Testis (tissue), 3 donors: ENCODE results near the gene GTPBP6. TPM values are rescaled to one million over a fixed set of nuclear protein-coding genes. Genes with fewer than 3 reads are reported as not detected.
"Not testable (repeated sequence)": the region's sequence is repeated elsewhere in the genome, so short reads cannot be mapped to it uniquely, and the experiment has no call there.

Experiments used
- DNase-seq: peaks from one replicate; pipeline ENCODE4 v3.0.0-alpha.2; 2019
- H3K27ac ChIP-seq, 2 donors: fragments of 200-600 bp; sonication (generic); one replicate each; pipeline ENCODE4 v1.5.1; 2019
- H3K27me3 ChIP-seq: fragments of 200-600 bp; sonication (generic); one replicate; pipeline ENCODE4 v1.5.1; 2019
- H3K36me3 ChIP-seq: fragments of 200-600 bp; sonication (generic); one replicate; pipeline ENCODE4 v1.5.1; 2017; ENCODE audit warnings: low read depth; ENCODE audit errors: missing control alignments
- H3K4me1 ChIP-seq: fragments of 200-600 bp; sonication (generic); one replicate; pipeline ENCODE4 v1.5.1; 2019
- H3K4me3 ChIP-seq, 2 donors: fragments of 200-600 bp; sonication (generic); one replicate each; pipeline ENCODE4 v1.5.1; 2017 to 2019
- H3K9me3 ChIP-seq: fragments of 200-600 bp; sonication (generic); one replicate; pipeline ENCODE4 v1.5.1; 2017
- POLR2A ChIP-seq: fragments of 450-650 bp; IDR thresholded peaks from one replicate; pipeline ENCODE4 v1.6.1; 2017; ENCODE audit warnings: antibody characterized with exemption, mild to moderate bottlenecking, moderate library complexity
- WGBS, 2 donors: methylation state at CpG; one replicate each; pipeline ENCODE4 v1.1.5; 2018; 5-methylcytosine and 5-hydroxymethylcytosine counted together
- intact Hi-C: fragments of 100-400 bp; cut with DNase I; formaldehyde crosslinking; loops from one replicate; pipeline ENCODE4 v1.15.1; 2023; ENCODE audit warnings: low total_unique reads
- polyA plus RNA-seq: library from polyadenylated mRNA; stranded (reverse); fragments of 350-450 nt; fragmentation: Illumina TruSeq; extraction: RNeasy Lipid Tissue Mini Kit (QIAGEN cat#74804); gene quantifications from one replicate; pipeline ENCODE4 v1.2.3, GENCODE V29; 2014; ENCODE audit warnings: low read depth, low replicate concordance; ENCODE audit not compliant: insufficient read depth
- total RNA-seq, 2 donors: library from RNA; depleted of rRNA; stranded (reverse); fragments of >200 nt; gene quantifications; one replicate each; pipeline ENCODE4 v1.2.3, GENCODE V29; 2016
- TF ChIP-seq, protein P1 (sequence below), 3 experiments: fragments of 450-650 bp in 2 of 3; fragments of 200-600 bp in 1 of 3; sonication (generic) in 1 of 3; IDR thresholded peaks; one replicate each; pipeline ENCODE4 v1.5.1; 2016 to 2019; ENCODE audit warnings: antibody characterized with exemption in 3 of 3, mild to moderate bottlenecking in 2 of 3, moderate library complexity in 1 of 3

GTPBP6 gene
- total and polyA plus RNA-seq, 3 donors from 2014 or later = 38.0 to 74.3 (median 43.8) TPM

DNA sequence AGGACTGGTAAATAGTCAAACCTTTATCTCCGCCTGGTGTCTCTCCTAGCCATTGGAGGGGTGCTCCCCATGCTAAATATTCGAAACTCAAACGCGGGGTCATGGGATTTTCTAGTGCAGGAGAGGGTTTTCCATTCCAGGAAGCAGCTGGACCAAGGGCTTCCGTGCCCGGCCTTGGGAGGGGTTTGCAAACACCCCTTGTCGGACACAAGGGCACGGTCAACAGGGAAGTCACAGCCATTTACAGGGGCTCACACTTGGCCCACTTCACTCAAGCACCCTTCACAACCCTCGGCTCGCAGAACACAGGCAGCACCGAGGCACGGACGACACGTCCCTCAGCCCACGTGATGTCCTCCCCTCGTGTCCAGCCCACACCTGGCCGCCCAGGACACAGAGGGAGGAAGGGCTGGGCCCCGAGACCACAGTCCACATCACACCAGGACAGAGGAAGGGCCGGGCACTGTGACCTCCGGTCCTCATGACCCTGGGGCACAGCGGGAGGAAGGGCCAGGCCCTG, 47.7 kb downstream of the GTPBP6 start:
- intact Hi-C loops = no loop called here
- Histone ChIP-seq H3K27ac (no peak overlapping the region), H3K4me1 (no peaks in the 10 kb centered on the region), H3K9me3 (no peaks in the 10 kb centered on the region), H3K27me3 (no peaks in the 10 kb centered on the region), H3K4me3 (no peak overlapping the region), H3K36me3 (no peaks in the 10 kb centered on the region)
- TF ChIP-seq, protein P1, sequence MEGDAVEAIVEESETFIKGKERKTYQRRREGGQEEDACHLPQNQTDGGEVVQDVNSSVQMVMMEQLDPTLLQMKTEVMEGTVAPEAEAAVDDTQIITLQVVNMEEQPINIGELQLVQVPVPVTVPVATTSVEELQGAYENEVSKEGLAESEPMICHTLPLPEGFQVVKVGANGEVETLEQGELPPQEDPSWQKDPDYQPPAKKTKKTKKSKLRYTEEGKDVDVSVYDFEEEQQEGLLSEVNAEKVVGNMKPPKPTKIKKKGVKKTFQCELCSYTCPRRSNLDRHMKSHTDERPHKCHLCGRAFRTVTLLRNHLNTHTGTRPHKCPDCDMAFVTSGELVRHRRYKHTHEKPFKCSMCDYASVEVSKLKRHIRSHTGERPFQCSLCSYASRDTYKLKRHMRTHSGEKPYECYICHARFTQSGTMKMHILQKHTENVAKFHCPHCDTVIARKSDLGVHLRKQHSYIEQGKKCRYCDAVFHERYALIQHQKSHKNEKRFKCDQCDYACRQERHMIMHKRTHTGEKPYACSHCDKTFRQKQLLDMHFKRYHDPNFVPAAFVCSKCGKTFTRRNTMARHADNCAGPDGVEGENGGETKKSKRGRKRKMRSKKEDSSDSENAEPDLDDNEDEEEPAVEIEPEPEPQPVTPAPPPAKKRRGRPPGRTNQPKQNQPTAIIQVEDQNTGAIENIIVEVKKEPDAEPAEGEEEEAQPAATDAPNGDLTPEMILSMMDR (IDR thresholded peaks at IDR 0.05) = no peak
- no peak for TF ChIP-seq POLR2A
- 80 to 92% methylated on average over 3 to 17 of the region's 21 CpGs for WGBS, 2 donors
- DNase-seq = peak; percentile 9

DNA sequence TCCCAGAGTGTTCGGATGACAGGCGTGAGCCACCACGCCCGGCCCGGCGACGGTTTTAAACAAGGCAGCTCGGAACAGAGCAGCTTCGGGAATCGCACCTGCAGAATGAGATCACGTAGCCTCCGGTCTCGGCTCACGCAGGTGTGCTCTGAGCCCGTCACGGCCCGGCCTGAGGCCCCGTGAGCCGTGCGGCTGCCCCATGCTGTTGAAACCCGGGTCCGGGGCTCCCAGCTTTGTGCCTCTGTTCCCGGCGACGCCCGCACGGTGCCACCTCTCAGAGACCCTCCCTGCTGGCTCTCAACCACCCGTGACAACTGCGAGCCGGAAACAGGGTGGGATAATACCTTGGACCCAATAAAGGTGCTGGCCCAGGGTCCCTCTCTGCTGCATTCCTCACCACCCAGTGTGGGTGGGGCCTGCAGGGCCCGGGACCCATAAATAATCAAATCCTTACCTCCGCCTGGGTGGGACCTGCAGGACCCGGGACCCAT, 50.8 kb downstream of the GTPBP6 start:
- Histone ChIP-seq H3K27me3 (no peaks in the 10 kb centered on the region), H3K9me3 (no peaks in the 10 kb centered on the region), H3K4me3 (peak overlapping the region in 1 of 2 donors; percentile 15), H3K36me3 (no peaks in the 10 kb centered on the region), H3K4me1 (no peaks in the 10 kb centered on the region), H3K27ac (no peak overlapping the region)
- TF ChIP-seq, protein P1 (IDR thresholded peaks at IDR 0.05) = no peak
- TF ChIP-seq POLR2A = no peak
- intact Hi-C loops = no loop called here
- peak; percentile 13 for DNase-seq
- WGBS, 2 donors = 60 to 86% methylated on average over 2 to 30 of the region's 33 CpGs

DNA sequence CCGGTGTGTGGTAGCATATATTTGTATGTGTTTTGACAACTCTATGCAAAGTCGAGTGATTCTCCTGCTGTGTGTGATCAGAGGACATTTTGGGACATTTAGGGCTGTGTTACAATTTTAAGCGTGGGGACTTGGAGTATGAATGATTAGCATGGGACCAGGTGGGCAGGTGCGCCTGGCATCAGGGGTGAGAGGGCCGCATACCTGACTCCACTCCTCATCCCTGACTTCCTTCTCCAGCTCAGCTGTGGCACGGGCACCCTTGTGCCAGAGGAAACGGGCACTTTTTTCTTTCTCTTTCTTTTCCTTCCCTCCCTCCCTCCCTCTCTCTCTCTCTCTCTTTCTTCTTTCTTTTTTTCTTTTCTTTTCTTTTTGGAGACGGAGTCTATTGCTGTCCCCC, 53.1 kb downstream of the GTPBP6 start:
- intact Hi-C loops = no loop called here
- H3K27ac ChIP-seq = no peak overlapping the region
- H3K27me3 ChIP-seq = no peaks in the 10 kb centered on the region
- H3K36me3 ChIP-seq = no peaks in the 10 kb centered on the region
- 80 to 94% methylated on average over 8 of the region's 8 CpGs for WGBS, 2 donors
- H3K9me3 ChIP-seq = no peaks in the 10 kb centered on the region
- TF ChIP-seq POLR2A = no peak
- TF ChIP-seq, protein P1 (IDR thresholded peaks at IDR 0.05) = no peak
- H3K4me3 ChIP-seq = no peak overlapping the region
- H3K4me1 ChIP-seq = no peaks in the 10 kb centered on the region
- no peak for DNase-seq

DNA sequence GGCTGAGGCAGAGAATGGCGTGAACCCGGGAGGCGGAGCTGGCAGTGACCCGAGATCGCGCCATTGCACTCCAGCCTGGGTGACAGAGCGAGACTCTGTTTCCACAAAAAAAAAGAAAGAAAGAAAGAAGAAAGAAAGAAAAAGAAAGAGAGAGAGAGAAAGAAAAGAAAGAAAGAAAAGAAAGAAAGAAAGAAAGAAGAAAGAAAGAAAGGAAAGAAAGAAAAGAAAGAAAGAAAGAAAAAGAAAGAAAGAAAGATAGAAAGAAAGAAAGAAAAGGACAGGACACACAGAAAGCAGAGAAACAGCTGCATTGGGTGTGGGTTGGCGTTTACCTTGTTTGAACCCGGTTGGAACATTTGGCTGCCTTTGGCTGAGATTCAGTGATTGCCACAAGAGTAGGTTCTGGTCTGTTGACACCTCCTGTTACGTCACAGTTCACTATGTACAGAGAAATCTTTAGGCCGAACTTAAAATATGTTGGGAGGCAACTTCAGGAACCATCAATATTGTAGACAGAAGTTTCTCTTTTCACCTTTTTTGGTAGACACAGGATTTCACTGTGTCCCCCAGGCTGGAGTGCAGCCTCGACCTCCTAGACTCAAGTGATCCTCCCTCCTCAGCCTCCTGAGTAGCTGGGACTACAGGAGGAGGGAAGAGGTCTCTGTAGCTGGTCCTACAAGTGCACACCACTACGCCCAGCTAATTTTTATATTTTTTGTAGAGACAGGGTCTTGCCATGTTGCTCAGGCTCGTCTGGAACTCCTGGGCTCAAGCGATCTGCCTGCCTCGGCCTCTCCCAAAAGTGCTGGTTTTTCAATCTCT, 53.8 kb downstream of the GTPBP6 start:
- Histone ChIP-seq H3K27ac (no peak overlapping the region), H3K4me3 (no peak overlapping the region), H3K27me3 (no peaks in the 10 kb centered on the region), H3K9me3 (no peaks in the 10 kb centered on the region), H3K4me1 (no peaks in the 10 kb centered on the region), H3K36me3 (no peaks in the 10 kb centered on the region)
- intact Hi-C loops = no loop called here
- 80 to 83% methylated on average over 15 to 16 of the region's 16 CpGs for WGBS, 2 donors
- DNase-seq = no peak
- TF ChIP-seq, protein P1 (IDR thresholded peaks at IDR 0.05) = no peak
- TF ChIP-seq POLR2A = no peak

DNA sequence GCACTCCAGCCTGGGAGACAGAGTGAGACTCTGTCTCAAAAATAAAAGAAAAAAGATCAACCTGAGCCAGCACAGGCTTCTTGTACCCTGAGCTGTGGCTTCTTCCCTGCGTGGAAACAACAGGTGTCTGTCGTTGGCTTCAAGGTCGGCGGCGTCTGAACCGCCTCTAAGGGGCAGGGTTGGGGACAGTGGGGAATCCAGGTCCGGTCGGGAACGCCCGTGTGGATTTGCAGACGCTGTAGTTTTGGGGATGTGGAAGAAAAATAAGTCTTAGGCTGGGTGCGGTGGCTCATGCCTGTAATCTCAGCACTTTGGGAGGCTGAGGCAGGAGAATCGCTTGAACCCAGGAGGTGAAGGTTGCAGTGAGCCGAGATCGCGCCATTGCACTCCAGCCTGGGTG, 54.6 kb downstream of the GTPBP6 start:
- H3K36me3 ChIP-seq, H3K4me3 ChIP-seq, H3K9me3 ChIP-seq, H3K27ac ChIP-seq, intact Hi-C loops, DNase-seq, H3K27me3 ChIP-seq, H3K4me1 ChIP-seq: not testable (repeated sequence)
- 77 to 85% methylated on average over 16 of the region's 16 CpGs for WGBS, 2 donors
